ENCODE measurements around the gene RPP25. TPM values are rescaled to one million over a fixed set of nuclear protein-coding genes. Genes with fewer than 3 reads are reported as not detected.
A peak's percentile ranks its signal among the peaks of the same experiment; 100 is the strongest.

RPP25 gene
- total RNA-seq, 2 experiments from 2014 or later: 0.14 to 0.45 TPM

GRCh38 chr15:74907163-74907870 is 49.3 kb downstream of the RPP25 start:
- no peak for TF ChIP-seq CTCF (IDR thresholded peaks at IDR 0.05)
- H3K36me3 Mint-ChIP-seq (ENCODE audit: low read depth): peaks cover 45% of the 10 kb centered on the region
- H3K9me3 Mint-ChIP-seq: no peaks in the 10 kb centered on the region
- CTCF ChIA-PET: interaction anchor here (1.3 to 2.4 kb wide), 6 partner anchors 37 to 275 kb away, joined by 3 to 6 read pairs (median 4); no protein-coding TSS in a partner anchor
- Histone ChIP-seq H3K36me3 (ENCODE audit: insufficient read depth, low read length) (peaks cover 22% of the 10 kb centered on the region), H3K4me3 (ENCODE audit: low read length) (peak overlapping the region; percentile 95), H3K27ac (ENCODE audit: low read depth in 1 of 2, low read length in 2 of 2) (peak overlapping the region; percentile 68 to 80), H3K4me1 (ENCODE audit: insufficient read depth, low read length) (peaks cover 31% of the 10 kb centered on the region), H3K27me3 (ENCODE audit: control insufficient read depth in 1 of 2, insufficient read depth in 2 of 2, low read length in 2 of 2) (no peaks in the 10 kb centered on the region), H3K9me3 (ENCODE audit: control insufficient read depth in 1 of 2, insufficient read depth in 1 of 2, low read length in 2 of 2) (no peaks in the 10 kb centered on the region)
- DNase-seq (no peak), ATAC-seq (ENCODE audit: poor library complexity) (peak; percentile 3)
- peaks cover 35% of the 10 kb centered on the region for H3K4me1 Mint-ChIP-seq (ENCODE audit: low read depth)
- intact Hi-C loops (cut with DNase I, micrococcal nuclease): loop anchor here in 1 of 2 experiments (2.0 kb wide), 2 partner anchors 35 to 65 kb away; partner anchors contain the start of genes SCAMP2 and ULK3
- POLR2A ChIA-PET: interaction anchor here (0.6 to 3.0 kb wide), 20 partner anchors 10 to 547 kb away, joined by 3 to 21 read pairs (median 4); partner anchors contain the start of genes COX5A, MPI, RPP25 and SCAMP2
- H3K27ac Mint-ChIP-seq: peak overlapping the region; percentile 99
- H3K4me3 Mint-ChIP-seq: peak overlapping the region; percentile 99
- no peaks in the 10 kb centered on the region for H3K27me3 Mint-ChIP-seq

GRCh38 chr15:74906450-74907162 is 50.0 kb downstream of the RPP25 start, which contains the start of gene FAM219B:
Gene FAM219B (minus strand): TSS chr15:74906851. CDS start chr15:74906800, 51 bp downstream.
- H3K9me3 ChIP-seq (ENCODE audit: control insufficient read depth in 1 of 2, insufficient read depth in 1 of 2, low read length in 2 of 2): no peaks in the 10 kb centered on the region
- Mint-ChIP-seq H3K4me3 (peak within 1 kb of the TSS; percentile 99), H3K27me3 (no peaks in the 10 kb centered on the region), H3K4me1 (ENCODE audit: low read depth) (peaks cover 42% of the 10 kb centered on the region), H3K9me3 (no peaks in the 10 kb centered on the region), H3K36me3 (ENCODE audit: low read depth) (peaks cover 46% of the 10 kb centered on the region), H3K27ac (peak within 1 kb of the TSS; percentile 99)
- ChIA-PET POLR2A (interaction anchor here (0.6 to 3.0 kb wide), 28 partner anchors 9 to 548 kb away, joined by 3 to 21 read pairs (median 5); partner anchors contain the start of genes C15orf39, COX5A, MPI and RPP25), CTCF (interaction anchor here (0.6 to 2.4 kb wide), 11 partner anchors 12 to 275 kb away, joined by 3 to 6 read pairs (median 4); partner anchors contain the start of gene SCAMP5)
- no peak for TF ChIP-seq CTCF (IDR thresholded peaks at IDR 0.05)
- peaks cover 38% of the 10 kb centered on the region for H3K4me1 ChIP-seq (ENCODE audit: insufficient read depth, low read length)
- peak within 1 kb of the TSS; percentile 95 for H3K4me3 ChIP-seq (ENCODE audit: low read length)
- peaks cover 26% of the 10 kb centered on the region for H3K36me3 ChIP-seq (ENCODE audit: insufficient read depth, low read length)
- H3K27ac ChIP-seq (ENCODE audit: low read depth in 1 of 2, low read length in 2 of 2): peak within 1 kb of the TSS; percentile 68 to 80
- ATAC-seq (ENCODE audit: poor library complexity): peak; percentile 72
- no peaks in the 10 kb centered on the region for H3K27me3 ChIP-seq (ENCODE audit: control insufficient read depth in 1 of 2, insufficient read depth in 2 of 2, low read length in 2 of 2)
- peak; percentile 42 to 86 (median 64) for DNase-seq
- intact Hi-C loops (cut with DNase I, micrococcal nuclease): loop anchor here in 1 of 2 experiments (2.0 kb wide), 2 partner anchors 34 to 64 kb away; partner anchors contain the start of genes SCAMP2 and ULK3

- Histone ChIP-seq H3K9me3 (ENCODE audit: control insufficient read depth in 1 of 2, insufficient read depth in 1 of 2, low read length in 2 of 2) (no peaks in the 10 kb centered on the region), H3K36me3 (ENCODE audit: insufficient read depth, low read length) (peaks cover 29% of the 10 kb centered on the region), H3K27me3 (ENCODE audit: control insufficient read depth in 1 of 2, insufficient read depth in 2 of 2, low read length in 2 of 2) (no peaks in the 10 kb centered on the region), H3K4me3 (ENCODE audit: low read length) (peak overlapping the region; percentile 95), H3K27ac (ENCODE audit: low read depth in 1 of 2, low read length in 2 of 2) (peak overlapping the region; percentile 68 to 78), H3K4me1 (ENCODE audit: insufficient read depth, low read length) (peaks cover 43% of the 10 kb centered on the region)
- DNase-seq: peak in 6 of 14 experiments; percentile 16 to 52 (median 36)
- no peaks in the 10 kb centered on the region for H3K27me3 Mint-ChIP-seq
- intact Hi-C loops (cut with DNase I, micrococcal nuclease): loop anchor here in 1 of 2 experiments (2.0 kb wide), 2 partner anchors 33 to 63 kb away; partner anchors contain the start of genes SCAMP2 and ULK3
- no peaks in the 10 kb centered on the region for H3K9me3 Mint-ChIP-seq
- peak overlapping the region; percentile 90 for H3K4me3 Mint-ChIP-seq
- peaks cover 46% of the 10 kb centered on the region for H3K4me1 Mint-ChIP-seq (ENCODE audit: low read depth)
- H3K27ac Mint-ChIP-seq: peak overlapping the region; percentile 99
- no peak for TF ChIP-seq CTCF (IDR thresholded peaks at IDR 0.05)
- peak; percentile 43 for ATAC-seq (ENCODE audit: poor library complexity)
- POLR2A ChIA-PET: interaction anchor here (0.7 to 3.0 kb wide), 26 partner anchors 8 to 548 kb away, joined by 3 to 21 read pairs (median 5); partner anchors contain the start of genes C15orf39, COX5A, MPI and RPP25
- CTCF ChIA-PET: interaction anchor here (0.6 to 2.4 kb wide), 10 partner anchors 11 to 274 kb away, joined by 3 to 6 read pairs (median 4); partner anchors contain the start of gene SCAMP5
- peaks cover 48% of the 10 kb centered on the region for H3K36me3 Mint-ChIP-seq (ENCODE audit: low read depth)
These were observed 50.5 kb downstream of the RPP25 start for GRCh38 chr15:74906067-74906449.

Data from CD4-positive, alpha-beta T cell (primary cell).